Skin of body (tissue), 2 donors: ENCODE measurements around the gene PLCXD3. TPM values are rescaled to one million over a fixed set of nuclear protein-coding genes. Genes with fewer than 3 reads are reported as not detected.

Source experiments
- DNase-seq: peaks from one replicate; lab custom pipeline; 2025; lab: John Stamatoyannopoulos, UW
- total RNA-seq: library from RNA; depleted of rRNA; stranded (reverse); fragments of >200 nt; gene quantifications from one replicate; pipeline ENCODE4 v1.2.3, GENCODE V29; 2014

PLCXD3 gene
- total RNA-seq, 1 donor from 2014 or later: 0.10 TPM

DNA sequence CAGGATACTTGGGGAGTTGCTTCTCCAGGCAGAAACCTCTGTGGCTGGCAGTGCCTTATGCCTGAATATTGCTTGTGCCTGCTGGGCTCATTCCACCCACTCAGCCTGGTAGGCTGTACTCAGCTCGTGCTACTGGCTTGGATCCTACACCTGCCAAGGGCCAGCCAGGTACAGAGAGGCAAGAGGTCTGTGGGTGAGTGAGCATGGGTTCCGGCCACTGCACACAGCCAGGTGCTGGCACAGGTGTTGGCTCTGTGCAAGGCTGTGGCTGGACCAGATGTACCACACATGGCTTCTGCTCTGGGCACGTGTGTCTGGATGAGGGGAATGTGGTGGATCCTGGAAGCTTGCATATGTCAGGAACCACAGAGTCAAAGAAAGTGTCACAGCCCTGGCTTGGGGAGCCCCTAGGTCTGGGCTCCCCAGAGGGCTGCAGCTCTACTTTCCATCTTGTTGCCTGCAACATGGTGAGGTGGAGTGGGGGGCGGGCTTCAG is 220.4 kb downstream of the PLCXD3 start:
- no peak for DNase-seq

DNA sequence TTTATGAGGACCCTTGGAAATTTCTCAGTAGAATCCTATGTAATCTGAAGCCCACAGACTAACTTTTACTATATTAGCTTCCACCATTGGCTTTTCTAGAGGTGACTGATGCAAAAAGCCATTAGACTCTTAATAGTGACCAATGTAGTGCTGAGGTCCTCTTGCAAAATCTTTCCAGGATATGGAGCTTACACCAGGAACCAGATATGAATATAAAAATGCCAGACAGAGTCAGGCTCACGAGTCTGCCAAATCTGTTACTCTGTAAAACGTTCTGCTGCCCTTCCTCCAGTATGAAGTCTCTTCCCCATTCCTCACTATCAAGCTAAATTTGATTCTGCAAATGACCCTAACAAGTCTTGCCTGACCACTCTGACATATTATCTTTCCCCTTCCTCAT is 223.7 kb downstream of the PLCXD3 start:
- no peak for DNase-seq

DNA sequence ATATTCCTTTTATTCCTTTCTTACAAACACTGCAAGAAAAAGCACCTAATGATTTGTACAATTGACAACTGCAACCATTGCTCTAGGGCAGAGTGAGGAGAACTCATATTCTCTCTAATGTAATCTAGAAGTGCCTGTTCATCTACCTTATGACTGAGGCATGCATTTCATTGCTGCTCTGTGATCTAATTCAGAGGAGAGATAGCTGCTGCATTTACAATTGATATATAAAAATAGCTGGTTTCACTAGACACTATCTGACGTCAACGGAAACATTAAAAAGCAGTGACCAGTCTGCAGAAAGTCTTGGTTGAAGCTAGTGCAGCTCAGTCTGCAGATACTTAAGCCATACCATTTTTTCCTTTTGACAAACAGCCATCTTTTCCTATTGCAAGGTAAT is 224.2 kb downstream of the PLCXD3 start:
- DNase-seq: no peak

DNA sequence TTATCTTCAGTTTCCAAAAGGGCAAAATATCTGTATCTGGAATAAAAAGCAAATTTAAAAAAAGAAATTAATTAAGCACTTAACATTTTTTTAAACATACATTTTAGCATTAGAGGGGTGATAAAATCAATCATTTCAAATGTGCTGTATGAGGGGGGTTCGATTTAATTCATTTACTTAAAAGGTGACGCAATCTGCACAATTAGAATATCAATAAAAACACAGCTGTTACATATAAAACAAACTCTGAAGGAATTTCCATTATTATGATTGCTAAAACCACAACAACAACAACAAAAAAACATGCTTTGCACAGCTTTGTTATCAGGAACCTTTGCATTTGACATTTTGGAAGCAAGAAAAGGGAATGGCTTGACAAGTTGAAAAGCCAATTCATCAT is 225.5 kb downstream of the PLCXD3 start:
- DNase-seq: no peak

DNA sequence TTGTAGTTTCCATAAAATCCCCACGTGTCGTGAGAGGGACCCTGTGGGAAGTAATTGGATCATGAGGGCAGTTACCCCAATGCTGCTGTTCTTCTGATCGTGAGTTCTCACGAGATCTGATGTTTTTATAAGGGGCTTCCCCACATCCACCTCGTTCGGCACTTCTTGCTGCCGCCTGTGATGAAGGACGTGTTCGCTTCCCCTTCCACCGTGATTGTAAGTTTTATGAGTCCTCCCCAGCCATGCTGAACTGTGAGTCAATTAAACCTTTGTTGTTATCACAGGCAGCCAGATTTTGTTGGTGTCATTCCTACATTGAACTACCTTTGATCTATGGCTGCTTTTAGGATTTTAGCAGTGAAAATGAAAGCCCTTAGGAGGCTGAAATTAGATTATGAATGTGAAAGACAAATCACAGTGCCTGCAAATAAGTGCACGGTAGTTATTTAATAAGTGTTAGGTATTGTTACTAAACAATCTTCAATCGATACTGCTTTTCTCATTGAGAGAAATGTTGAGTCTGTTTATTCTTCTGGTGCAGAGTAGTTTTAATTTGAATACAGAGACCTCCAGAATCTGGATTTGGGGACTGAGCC is 229.1 kb downstream of the PLCXD3 start:
- no peak for DNase-seq

DNA sequence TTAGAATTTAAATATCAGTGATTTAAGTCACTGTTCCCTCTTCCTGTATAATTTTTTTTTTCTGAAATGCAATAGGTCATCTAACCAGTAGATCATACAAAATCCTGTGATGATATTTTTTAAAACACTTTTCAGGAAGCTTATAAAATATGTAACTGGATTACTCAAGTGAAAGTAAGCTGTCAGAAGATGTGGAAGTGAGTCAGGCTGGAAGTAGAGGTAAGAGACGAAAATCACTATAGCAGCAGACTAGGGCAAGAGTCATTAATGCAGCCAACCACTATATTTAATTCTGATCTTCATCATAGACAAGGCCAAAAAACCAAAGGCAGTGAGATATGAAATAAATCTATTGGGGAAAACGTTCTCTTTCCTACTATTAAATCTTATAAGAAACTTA is 231.4 kb downstream of the PLCXD3 start:
- no peak for DNase-seq

DNA sequence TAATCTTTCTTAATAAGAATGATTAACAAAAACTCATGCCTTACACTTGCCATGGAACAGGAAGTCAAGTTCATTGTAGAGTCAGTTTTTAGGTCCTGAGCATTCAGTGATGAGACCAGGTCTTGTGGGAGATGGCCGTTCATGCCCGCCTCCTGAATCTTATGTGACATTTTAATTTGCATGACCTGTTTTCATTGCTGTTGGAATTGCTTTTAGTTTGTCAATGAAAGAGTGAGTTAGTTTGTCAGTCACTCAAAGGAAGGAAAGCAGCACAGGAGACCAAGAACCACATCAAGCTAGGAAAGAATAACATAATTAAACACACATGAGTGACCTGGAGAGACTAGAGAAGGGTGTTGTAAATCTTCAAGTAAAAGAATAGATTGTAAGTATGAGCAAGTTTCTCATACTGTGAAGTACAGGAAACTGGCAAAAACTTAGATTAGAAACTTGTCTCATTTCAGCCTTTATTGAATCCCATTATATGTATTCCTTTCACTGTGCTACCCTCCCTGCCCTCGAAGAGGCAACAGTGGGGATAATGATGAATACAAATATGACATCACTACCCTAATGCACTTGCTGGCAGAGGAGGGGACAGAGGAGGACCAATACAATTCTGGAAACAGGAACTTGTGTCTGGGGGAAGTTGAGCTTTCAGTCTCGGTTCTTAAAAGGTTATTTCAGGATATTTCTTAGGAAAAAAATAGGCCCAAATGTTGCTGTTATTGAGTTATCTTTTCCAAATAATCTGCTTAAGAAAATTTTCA is 232.7 kb downstream of the PLCXD3 start:
- no peak for DNase-seq

DNA sequence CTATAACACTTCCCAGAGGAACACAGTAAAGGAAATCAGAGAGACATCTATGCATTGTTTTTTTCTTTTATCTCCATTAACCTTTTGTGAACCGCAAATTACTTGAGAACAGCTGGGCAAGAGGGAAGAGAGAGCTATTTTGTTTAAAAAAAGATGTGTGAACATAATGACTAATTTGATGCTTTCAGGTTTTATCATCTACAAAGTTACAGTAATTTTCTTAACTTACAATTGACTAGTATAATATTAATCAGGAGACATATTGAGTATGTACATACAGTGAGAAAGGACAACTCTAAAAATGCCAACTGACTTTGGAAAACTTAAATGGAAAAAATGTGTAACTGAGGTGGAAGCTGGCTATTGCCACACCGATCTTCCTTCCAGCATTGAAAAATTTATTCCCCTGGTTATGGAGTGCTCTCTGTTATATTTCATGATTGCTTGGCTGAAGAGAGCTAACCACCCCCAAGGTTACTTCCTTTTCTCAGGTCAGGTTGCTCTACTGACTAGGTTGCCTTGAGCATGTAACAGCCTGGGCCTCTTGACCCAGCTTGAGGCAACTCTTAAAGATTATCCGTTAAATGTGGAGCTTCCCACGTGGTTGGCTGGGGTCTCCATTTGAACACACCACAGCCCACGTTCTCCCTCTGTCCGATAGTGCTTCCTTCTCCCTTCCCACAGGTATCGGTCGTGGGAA is 234.4 kb downstream of the PLCXD3 start:
- DNase-seq: no peak

DNA sequence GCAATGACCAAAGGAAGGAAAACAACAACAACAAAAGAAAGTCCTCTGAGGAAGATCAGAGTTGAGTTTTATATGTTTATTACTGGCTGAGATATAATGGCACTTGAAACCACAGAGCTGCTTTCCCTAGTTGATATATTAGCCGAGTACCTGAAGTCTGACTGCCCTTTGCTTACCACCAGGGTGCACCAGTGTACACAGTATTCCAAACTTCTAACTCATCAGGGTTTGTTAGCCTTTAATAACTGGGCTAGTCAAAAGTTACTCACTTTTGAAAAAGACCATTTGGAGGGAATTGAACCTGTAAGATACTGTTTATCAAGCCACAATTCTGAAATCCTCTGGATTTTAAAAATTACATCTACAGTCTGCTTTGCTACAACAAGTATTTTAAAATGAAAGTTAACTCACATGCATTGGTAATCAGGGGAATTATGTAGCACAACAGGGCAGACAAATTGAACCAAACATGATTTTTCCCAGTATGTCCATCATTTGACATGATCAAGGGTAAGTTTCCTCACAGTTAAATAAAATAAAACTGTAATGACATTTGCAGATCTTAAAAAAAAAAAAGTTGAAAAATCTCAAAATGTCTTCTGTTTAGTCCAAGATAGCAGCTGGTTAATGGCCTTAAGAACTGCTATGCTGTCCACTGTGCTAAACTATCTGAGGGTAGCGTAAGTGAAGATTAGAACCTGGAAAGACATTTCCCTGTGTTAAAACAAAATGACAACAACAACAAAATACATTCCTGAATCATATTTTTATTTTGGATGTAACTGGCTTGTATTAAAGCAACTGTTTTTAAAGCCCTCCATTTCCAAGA is 239.8 kb downstream of the PLCXD3 start:
- DNase-seq: no peak

DNA sequence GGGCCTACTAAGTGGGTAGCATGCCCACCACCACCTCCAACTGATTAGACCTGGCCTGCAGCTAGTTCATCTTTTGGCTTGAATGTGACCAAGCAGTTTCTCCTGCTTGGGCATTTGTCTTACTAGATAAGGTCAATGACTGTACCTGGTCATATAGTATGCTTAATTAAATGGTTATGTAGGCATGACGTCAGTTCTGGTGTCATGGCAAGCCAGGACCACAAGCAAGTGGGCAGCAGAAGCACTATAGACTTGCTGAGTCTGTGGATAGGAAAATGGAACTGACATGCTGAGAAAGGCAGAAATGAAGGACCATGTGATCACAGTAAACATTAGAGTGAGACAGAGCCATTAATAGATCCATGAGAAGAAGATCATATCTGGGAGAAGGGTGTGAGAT is 241.5 kb downstream of the PLCXD3 start:
- DNase-seq: no peak

DNA sequence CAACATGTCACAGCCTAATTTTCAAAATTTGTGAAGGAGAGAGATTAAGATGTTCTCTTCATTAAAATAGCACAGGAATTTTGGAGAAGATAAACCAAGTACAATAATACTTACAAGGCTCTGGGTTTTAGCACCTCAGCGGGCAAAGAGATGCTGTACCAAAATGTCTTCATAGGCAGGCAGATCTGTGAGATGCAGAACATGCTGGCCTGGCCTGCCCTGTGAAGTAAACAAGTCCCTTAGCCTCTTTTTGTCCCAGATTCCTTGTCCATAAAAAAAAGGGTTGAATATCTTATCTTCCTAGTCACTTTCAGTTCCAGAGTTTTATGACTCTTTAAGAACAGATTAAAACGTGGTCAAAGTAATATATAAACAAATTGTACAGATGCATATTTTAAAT is 244.0 kb downstream of the PLCXD3 start:
- no peak for DNase-seq

DNA sequence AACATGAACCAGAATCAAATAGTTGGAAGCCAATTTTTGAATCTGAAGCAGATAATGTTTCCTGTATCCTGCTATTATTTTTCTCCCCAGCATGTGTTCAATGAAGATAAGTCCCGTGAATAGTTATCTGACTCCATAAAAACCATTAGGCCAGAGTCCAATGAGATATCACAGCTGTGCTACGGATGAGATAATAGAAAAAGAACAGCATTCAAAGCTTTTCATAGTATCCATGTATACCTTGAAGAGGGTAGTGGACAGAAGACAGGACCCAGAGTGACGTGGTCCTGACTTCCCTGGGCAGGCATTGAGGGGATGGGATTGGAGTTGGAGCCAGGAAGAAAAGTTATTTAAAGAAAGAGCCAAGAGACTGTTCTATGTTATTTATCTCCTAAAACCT is 246.4 kb downstream of the PLCXD3 start:
- DNase-seq: no peak

DNA sequence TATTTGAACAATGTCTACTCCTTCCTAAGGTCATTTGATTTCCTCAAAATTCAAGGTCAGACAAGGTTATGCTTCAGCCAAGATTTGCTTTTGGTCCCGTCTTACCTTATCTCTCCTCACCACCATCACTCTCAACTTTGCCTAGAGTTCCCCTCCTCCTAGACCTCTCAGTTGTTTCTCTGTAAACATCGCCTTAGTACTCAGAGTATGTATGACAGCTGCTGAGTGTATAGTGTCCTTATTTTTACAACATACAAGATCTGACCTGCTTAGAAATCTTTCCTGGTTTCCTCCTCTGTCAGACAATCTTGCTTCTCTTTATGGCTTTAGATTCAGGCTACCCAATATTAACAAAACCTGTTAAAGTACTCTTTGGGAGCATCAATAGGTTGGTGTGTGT is 247.1 kb downstream of the PLCXD3 start:
- no peak for DNase-seq
